Cardiac muscle cell (in vitro differentiated cells and primary cell): Measurements from ENCODE around the gene ADCK2. TPM values are rescaled to one million over a fixed set of nuclear protein-coding genes. Genes with fewer than 3 reads are reported as not detected.
A peak's percentile ranks its signal among the peaks of the same experiment; 100 is the strongest.
"Not testable (repeated sequence)": the region's sequence is repeated elsewhere in the genome, so short reads cannot be mapped to it uniquely, and the experiment has no call there.

ENCODE experiments used
- DNase-seq, 2 donors: peaks; one replicate each; pipeline versions ENCODE4 v3.0.0 to v3.0.0-alpha.2; 2010 to 2017; ENCODE audit warnings: low read depth in 1 of 2, low spot score in 1 of 2
- H3K27ac ChIP-seq: fragments of 200-600 bp; sonication (generic); 2 replicates; pipeline ENCODE4 v1.5.1; 2016
- H3K27me3 ChIP-seq: fragments of 200-600 bp; sonication (generic); 2 replicates; pipeline ENCODE4 v1.6.0; 2016; ENCODE audit warnings: control low read depth
- H3K36me3 ChIP-seq: fragments of 200-600 bp; sonication (generic); 2 replicates; pipeline ENCODE4 v1.5.1; 2016; ENCODE audit warnings: control low read depth
- H3K4me1 ChIP-seq: fragments of 200-600 bp; sonication (generic); 2 replicates; pipeline ENCODE4 v1.8.1; 2017; ENCODE audit warnings: low read depth, mild to moderate bottlenecking, mixed run types
- H3K4me3 ChIP-seq: fragments of 200-600 bp; sonication (generic); 2 replicates; pipeline ENCODE4 v1.5.1; 2016; ENCODE audit warnings: mild to moderate bottlenecking
- H3K9me3 ChIP-seq: fragments of 200-600 bp; sonication (generic); 2 replicates; pipeline ENCODE4 v1.5.1; 2017; ENCODE audit warnings: low read depth, mild to moderate bottlenecking, control low read depth
- CTCF ChIP-seq: IDR thresholded peaks from 2 replicates; pipeline ENCODE4 v1.5.1; 2012; ENCODE audit warnings: low read depth, mild to moderate bottlenecking, low read length
- polyA plus RNA-seq: library from polyadenylated mRNA; unstranded; fragments of >200 nt; fragmentation: Nextera tagmentation; extraction: Ambion mirVana; gene quantifications from 2 replicates; pipeline ENCODE4 v1.2.1, GENCODE V29; 2016
- total RNA-seq: library from RNA; depleted of rRNA; stranded (reverse); fragments of >200 nt; gene quantifications from 2 replicates; pipeline ENCODE4 v1.2.3, GENCODE V29; 2016

Gene ADCK2
- total and polyA plus RNA-seq, 2 experiments from 2014 or later = 13.9 to 31.1 TPM

GRCh38 chr7:140669352-140669751 is 3.4 kb upstream of the ADCK2 start:
- H3K4me3 ChIP-seq = no peak overlapping the region

GRCh38 chr7:140669862-140670261 is 2.9 kb upstream of the ADCK2 start:
- not testable (repeated sequence) for DNase-seq, H3K27ac ChIP-seq, H3K36me3 ChIP-seq, H3K4me3 ChIP-seq, H3K9me3 ChIP-seq, H3K4me1 ChIP-seq, H3K27me3 ChIP-seq

More at GRCh38 chr7:140669352-140669751, 3.4 kb upstream of the ADCK2 start:
- no peaks in the 10 kb centered on the region for H3K4me1 ChIP-seq
- no peaks in the 10 kb centered on the region for H3K9me3 ChIP-seq
- H3K27ac ChIP-seq = no peak overlapping the region
- no peaks in the 10 kb centered on the region for H3K36me3 ChIP-seq
- TF ChIP-seq CTCF = no peak
- no peak for DNase-seq
- no peaks in the 10 kb centered on the region for H3K27me3 ChIP-seq

- no peaks in the 10 kb centered on the region for H3K36me3 ChIP-seq
- TF ChIP-seq CTCF = no peak
- H3K27me3 ChIP-seq = no peaks in the 10 kb centered on the region
- no peak overlapping the region for H3K4me3 ChIP-seq
- H3K4me1 ChIP-seq = no peaks in the 10 kb centered on the region
- H3K9me3 ChIP-seq = no peaks in the 10 kb centered on the region
- DNase-seq = no peak
- H3K27ac ChIP-seq = no peak overlapping the region
Observed at GRCh38 chr7:140670343-140670935, 2.3 kb upstream of the ADCK2 start.

- DNase-seq = no peak
- Histone ChIP-seq H3K9me3 (no peaks in the 10 kb centered on the region), H3K4me1 (no peaks in the 10 kb centered on the region), H3K27ac (no peak overlapping the region), H3K36me3 (no peaks in the 10 kb centered on the region), H3K27me3 (no peaks in the 10 kb centered on the region), H3K4me3 (no peak overlapping the region)
- TF ChIP-seq CTCF = no peak
Observed at GRCh38 chr7:140671966-140672365, 779 bp upstream of the ADCK2 start.

GRCh38 chr7:140673063-140673773 is 473 bp downstream of the ADCK2 start:
- Histone ChIP-seq H3K9me3 (no peaks in the 10 kb centered on the region), H3K4me3 (peak overlapping the region; percentile 61), H3K27ac (no peak overlapping the region), H3K36me3 (no peaks in the 10 kb centered on the region), H3K27me3 (no peaks in the 10 kb centered on the region), H3K4me1 (no peaks in the 10 kb centered on the region)
- DNase-seq = peak in 1 of 2 donors; percentile 68
- peak; percentile 3 for TF ChIP-seq CTCF

- no peaks in the 10 kb centered on the region for H3K36me3 ChIP-seq
- no peak for TF ChIP-seq CTCF
- H3K9me3 ChIP-seq = no peaks in the 10 kb centered on the region
- DNase-seq = no peak
- H3K27ac ChIP-seq = no peak overlapping the region
- no peaks in the 10 kb centered on the region for H3K4me1 ChIP-seq
- peak overlapping the region; percentile 61 for H3K4me3 ChIP-seq
- no peaks in the 10 kb centered on the region for H3K27me3 ChIP-seq
Observed at GRCh38 chr7:140673774-140674155, 1.0 kb downstream of the ADCK2 start.
